GM10847 (cell line): ENCODE measurements around the gene NUP214.

Experiments used
- POLR2A ChIP-seq: IDR thresholded peaks from 2 replicates; pipeline ENCODE4 v1.6.1; 2011; ENCODE audit not compliant: insufficient read length; ENCODE audit errors: extremely low read depth

NUP214 gene

DNA sequence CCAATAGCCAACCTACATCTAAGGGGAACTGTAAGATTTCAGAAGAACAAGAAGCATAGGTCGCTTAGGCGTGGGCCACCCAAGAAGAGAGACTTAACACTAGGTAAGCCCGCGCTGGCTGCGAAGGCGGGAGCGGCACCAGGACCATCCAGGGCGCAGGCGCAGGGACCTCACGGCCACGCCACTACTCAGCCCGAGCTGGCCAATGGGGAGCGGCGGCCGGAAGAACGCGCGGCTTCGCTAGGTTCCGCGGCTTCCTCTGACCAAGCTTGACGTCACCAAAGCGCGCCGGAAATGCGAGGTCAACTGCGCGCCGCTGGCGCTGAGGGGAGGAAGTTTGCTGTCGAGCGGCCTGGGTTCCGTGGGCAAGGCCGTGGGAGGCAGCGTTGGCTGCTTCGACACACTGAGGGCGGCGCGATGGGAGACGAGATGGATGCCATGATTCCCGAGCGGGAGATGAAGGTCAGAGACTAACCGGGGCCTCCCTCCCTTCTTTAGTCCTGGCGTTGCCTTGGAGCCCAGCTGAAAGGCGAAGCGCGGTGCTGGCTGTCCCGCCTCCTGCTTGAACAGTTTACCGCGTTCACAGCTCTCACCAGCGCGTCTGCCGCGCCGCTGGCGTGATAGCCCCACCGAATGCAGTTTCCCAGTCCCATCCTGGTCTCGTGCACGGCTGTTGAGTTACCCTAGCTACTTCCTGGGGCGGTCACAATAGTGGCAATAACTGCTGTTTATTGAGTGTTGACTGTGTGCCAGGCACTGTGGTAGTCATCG is at the start of gene NUP214:
Gene NUP214, plus strand, starts transcription at position 299 of the 771 bp plus-strand sequence. Its CDS starts 119 bp downstream, at position 418.
- peak; percentile 97 for TF ChIP-seq POLR2A

DNA sequence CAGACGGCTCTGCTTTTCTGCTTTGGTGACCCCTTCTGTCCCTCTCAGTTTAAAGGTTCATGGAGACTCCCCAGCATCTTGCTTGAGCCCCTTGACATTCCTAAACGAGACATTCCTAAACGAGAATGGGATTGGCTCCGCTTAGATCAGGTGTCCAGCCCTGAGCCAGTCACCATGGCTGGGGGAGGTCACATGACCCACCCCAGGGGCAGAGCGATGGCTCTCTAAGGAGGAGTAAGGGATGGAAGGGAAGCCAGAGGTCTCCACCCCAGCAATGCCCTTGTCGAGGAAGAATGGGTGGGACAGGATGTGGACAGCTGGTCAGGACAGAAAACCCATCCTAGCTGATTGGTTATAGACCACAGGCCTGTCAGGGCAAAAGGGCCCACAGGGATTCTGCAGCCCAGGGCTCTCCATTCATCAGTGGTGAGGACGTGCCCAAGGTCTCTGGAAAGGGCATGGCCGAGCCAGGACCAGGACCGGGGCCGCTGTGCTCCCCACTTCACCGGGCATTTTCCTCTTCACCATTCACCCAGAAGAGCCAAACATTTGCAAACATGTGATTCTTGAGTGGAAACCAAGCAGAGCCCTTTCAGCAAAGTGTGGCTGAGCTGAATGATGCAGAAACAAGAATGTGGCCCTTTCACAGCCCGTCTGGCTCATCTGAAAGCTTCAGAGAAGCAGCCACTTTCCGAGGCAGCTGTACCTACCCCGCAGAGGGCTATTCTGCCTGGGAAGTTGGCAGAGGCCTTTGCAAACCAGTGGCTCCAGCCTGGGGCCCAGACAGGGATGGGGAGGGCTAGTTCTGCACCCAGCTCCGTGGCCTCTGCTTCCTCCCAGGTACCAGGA is 48.8 kb upstream of the NUP214 start:
- TF ChIP-seq POLR2A, result no peak

DNA sequence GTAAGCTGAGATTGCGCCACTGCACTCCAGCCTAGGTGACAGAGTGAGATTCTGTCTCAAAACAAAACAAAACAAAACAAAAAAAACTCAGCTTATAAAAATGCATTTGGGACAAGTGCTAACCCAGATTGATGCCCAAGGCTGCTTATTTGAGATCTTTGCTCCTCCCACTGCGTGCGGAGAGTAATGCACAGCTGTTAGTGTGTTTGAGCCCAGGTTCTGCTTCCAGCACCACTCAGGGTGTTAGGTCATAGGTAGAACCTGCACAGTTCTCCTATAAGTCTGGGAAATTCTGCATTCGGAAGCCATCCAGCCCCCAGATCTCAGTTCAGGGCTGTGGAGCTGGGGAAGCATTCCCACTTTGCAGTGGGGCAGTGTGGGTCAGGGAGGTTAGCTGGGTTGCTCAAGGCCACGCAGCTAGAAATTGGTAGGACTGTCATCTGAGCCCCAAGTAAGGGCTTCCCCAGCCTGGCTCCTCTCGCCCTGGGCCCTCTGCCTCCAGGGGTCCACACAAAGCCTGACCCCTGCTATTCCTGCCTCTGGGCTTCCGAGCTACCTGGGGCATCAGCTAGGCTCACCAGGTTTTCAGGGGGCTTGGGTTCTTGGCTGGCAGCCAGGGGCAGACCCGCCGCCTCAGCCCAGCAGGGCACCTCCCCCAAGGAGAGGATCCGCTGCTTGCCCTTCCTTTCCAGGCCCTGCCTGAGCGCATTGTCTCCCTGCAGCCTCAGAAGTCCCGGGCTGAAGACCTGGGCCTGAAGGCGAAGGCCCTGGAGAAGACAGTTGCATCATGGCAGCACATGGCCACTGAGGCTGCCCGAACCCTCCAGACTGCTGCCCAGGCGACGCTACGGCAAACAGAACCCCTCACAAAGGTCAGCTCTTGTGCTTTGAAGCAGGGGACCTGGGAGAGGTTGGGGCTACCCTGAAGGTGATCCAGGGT is 46.7 kb upstream of the NUP214 start:
- no peak for TF ChIP-seq POLR2A

DNA sequence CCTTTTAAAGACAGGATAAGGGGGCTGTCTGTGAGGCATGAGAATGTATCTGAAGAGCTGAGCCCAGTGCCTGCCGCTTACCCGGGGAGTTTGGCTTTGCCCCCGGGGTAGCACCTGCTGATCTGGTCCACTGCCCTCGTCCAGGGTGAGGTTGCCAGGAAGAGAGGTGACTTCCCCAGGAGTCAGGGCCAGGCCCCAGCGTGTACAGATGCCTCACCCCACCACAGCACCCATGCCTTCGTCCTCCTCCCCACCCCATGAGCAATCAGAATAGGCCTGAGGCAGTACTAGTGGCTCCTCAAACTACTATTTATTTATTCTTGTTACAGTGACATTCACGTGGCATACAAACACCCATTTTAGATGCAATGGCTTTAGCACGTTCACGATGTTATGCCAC is 44.8 kb upstream of the NUP214 start:
- no peak for TF ChIP-seq POLR2A

DNA sequence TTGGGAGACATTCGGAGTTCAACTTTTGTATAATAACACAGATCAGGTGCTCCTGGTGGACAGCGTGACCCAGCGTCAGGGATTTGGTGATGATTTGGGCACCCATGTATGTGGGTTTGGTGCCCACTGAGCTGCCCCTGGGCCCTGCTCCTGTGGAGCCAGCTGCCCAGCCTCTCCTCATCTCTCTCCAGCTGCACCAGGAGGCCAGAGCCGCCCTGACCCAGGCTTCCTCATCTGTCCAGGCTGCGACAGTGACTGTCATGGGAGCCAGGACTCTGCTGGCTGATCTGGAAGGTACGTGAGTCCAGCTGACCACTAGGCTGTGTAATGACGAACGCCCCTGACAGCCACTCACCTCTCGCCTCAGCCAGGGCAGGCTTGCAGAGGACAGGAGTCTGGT is 43.5 kb upstream of the NUP214 start:
- no peak for TF ChIP-seq POLR2A

DNA sequence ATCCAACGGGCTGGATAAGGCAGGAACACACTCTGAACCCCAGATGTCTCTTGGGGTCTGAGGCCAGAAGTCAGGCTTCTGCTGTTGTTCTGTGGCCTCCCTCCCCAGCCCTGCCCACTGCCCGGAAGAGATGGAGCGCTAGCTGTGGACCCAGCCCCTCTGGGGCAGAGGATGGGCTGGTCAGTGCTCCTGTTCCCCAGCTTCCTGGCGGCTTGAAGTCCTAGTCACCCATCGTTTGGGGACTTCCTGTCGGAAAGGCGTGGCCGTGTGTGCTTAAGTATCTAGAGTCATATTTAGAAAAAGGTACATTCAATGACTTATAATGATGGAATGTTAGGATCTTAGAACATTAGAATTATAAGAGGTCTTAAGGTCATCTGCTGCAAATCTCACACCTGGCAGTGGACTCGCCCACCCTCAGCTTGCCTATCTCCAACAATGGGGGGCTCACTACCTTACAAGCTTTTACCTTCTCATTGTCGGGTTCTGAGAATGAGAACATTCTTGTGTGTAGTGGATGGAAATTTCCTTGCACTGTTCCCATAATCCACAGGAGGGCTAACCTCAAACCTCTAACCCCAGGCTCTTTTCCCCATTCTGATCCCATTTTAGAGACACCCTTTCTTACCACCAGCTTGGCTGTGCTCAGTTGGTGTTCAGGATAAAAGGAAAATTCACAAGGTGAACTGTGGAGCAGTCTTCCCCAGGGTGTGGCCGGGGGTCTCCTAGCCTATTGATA is 42.4 kb upstream of the NUP214 start:
- TF ChIP-seq POLR2A, result no peak

DNA sequence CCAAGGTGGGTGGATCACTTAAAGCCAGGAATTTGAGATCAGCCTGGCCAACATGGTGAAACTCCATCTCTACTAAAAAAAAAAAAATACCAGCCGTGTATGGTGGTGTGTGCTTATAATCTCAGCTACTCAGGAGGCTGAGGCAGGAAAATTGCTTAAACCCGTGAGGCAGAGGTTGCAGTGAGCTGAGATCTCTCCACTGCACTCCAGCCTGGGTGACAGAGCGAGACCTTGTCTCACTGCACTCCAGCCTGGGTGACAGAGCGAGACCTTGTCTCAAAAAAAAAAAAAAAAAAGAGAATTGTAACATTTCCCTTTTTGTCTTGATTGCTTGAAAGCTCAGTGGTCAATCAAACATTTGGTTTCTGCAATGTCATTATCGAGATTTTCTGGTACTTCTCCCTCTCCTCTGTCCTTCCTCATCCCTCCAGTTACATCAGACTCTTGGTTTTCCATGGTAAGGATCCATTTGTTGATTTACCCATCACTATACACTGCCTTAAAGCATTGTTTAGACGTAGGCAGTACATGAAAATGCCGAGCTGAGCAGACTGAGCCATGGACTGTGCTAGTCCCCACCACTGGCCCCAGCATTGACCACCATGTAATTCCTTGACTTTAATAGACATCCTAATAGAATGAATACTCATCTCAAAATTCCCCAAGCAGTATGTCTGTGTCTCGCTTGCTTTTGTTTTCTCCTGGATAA is 40.6 kb upstream of the NUP214 start:
- no peak for TF ChIP-seq POLR2A

DNA sequence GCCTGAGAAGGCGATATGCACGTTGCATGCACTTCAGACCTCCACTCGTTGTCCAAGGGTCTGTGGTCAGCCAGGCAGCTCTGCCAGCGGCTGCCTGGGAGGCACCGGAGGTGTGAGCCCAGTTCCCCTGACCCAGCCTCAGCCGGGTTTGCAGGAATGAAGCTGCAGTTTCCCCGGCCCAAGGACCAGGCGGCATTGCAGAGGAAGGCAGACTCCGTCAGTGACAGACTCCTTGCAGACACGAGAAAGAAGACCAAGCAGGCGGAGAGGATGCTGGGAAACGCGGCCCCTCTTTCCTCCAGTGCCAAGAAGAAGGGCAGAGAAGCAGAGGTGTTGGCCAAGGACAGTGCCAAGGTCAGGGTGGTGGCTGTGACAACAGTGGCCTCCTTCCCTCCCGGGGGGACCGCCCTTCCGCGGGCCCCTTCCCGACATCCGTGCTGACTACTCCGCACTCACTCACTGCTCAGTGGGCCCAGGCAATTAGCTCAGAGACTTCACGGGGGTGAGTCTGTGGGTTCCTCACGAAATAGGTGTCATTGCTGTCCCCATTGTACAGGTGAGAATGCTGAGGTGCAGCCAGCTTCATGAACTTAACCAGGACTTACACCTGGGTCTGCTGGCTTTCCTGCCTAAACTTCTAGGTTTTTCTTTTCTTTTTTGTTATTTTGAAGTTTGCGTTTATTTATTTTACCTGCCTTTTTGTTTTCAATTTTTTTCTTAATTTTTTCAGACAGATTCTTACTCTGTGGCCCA is 39.8 kb upstream of the NUP214 start:
- no peak for TF ChIP-seq POLR2A

DNA sequence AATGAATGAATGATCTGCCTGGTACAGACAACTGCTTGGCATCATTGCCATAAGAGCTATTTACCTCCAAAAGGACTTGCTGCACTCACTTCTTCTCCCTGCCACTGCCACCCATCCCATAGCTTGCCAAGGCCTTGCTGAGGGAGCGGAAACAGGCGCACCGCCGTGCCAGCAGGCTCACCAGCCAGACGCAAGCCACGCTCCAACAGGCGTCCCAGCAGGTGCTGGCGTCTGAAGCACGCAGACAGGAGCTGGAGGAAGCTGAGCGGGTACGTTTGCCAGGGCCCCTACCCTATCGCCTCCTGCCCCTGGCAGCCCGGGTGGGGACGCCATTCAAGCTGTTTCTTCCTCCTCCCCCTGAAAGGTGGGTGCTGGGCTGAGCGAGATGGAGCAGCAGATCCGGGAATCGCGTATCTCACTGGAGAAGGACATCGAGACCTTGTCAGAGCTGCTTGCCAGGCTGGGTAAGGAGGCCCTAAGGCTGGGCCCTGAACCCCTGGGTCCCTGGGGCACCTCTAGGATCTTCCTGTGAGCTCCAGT is 38.0 kb upstream of the NUP214 start:
- no peak for TF ChIP-seq POLR2A

DNA sequence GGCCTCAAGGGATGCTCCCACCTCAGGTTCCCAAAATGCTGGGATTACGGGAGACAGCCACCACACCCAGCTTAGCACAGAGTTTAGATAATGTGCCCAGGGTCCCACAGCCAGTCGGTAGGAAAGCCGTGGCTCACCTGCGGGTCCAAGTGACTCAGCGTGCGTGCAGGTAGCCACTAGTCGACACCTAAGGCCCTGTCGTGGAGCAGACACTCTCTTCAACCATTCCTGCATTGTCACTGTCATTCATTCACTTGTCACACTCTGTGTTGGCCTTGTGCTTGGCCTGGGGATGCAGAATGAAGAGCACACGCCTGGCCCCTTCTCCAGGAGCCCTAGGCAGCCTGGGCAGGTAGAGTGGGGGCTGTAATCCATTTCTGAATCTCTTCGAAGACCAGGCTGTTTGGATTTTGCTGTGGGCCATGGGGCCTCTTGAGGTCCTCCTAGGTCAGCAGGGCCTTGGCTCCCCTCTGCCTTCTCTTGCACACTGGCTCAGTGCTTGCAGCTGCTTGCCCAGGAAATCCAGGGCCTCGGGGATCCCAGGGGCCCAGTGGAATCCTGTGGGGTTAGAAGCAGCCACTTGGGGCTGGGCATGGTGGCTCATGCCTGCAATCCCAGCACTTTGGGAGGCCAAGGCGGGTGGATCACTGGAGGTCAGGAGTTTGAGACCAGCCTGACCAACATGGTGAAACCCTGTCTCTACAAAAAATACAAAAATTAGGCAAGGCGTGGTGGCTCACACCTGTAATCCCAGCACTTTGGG is 35.2 kb upstream of the NUP214 start:
- TF ChIP-seq POLR2A, result no peak

DNA sequence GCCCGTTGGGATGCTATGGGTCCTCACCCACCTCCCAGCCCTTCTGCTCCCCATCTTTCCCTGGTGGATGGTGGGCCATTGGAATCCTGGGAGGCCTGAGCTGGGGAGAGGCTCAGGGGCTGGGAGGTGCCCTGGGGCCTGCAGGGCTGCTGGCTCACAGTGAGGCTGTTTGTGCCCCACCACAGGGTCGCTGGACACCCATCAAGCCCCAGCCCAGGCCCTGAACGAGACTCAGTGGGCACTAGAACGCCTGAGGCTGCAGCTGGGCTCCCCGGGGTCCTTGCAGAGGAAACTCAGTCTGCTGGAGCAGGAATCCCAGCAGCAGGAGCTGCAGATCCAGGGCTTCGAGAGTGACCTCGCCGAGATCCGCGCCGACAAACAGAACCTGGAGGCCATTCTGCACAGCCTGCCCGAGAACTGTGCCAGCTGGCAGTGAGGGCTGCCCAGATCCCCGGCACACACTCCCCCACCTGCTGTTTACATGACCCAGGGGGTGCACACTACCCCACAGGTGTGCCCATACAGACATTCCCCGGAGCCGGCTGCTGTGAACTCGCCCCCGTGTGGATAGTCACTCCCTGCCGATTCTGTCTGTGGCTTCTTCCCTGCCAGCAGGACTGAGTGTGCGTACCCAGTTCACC is 33.9 kb upstream of the NUP214 start:
- TF ChIP-seq POLR2A, result no peak

DNA sequence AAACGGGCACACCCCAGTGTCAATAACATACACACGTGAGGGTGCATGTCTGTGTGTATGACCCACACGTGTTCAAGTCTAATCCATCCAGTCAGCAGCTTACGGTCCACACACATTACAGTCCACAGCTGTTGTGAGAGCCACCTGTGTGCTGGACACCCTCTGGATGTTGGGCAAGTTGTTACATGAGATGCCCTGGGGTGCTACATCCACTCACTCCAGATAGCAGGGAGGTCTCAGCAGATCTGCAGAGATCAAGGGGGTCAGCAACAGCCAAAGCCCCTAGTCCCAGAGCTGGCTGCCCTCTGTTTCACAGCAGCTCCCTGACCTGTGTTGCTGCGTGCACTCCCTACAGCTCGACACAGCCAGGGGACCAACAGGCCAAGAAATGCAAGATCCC is 33.4 kb upstream of the NUP214 start:
- TF ChIP-seq POLR2A, result no peak
